Measurements from ENCODE around the gene PDE3A.

Gene PDE3A

GRCh38 chr12:20463913-20464524 lies 95.7 kb downstream of the PDE3A start:
- DNase-seq, result no peak

GRCh38 chr12:20469300-20469699 lies 101.0 kb downstream of the PDE3A start:
- DNase-seq, result no peak

DNA sequence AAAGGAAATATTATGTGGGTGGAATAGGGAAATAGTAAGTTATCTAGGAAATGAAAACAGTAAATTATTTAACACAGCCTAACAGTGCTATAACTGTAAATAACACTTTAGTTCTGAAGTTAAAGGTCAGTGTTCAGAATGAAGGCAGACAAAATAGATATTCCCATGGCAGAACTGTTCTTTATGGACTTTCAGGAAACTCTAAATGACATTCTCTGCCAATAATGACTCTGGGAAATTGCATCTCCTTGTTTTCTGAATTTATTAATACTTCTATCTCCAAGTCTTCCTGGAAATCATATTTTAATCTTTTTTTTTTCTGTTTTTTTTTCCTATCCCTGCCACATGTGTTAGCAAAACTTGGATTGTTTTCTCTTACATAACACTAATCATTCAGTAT lies 101.4 kb downstream of the PDE3A start:
- no peak for DNase-seq

DNA sequence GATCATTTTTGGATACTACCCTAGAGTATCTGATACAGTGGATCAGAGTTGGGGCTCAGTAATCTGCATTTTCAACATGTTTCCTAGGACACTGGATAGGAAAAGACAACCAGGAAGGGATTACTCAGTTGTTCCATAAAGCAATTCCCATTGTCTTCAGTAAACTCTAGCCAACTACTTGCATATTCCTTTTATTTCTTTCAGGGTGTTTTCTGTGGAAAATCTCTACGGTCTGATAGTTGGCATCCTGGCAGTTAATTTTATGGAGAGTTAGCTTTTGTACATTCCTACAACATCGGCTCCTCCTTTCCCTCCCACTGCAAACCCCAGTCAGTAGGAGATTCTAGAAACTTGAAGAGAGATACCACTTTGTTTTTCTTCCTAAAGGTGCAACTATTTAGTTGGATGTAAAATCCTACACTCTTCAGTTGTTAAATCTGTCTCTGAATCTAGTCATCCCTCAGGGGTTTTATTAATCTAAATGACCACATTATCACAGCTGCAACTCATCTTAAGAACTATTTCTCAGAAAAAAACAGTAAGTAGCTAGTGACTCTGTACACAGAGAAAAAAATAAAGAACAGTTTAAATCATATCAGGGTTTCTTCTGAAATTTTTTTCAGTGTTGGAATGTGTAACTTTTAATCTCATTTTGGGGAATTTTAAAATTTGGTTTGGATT lies 103.9 kb downstream of the PDE3A start:
- no peak for DNase-seq

GRCh38 chr12:20473133-20473532 lies 104.8 kb downstream of the PDE3A start:
- no peak for DNase-seq

- no peak for DNase-seq
Observed at GRCh38 chr12:20474016-20474415, 105.7 kb downstream of the PDE3A start.

DNA sequence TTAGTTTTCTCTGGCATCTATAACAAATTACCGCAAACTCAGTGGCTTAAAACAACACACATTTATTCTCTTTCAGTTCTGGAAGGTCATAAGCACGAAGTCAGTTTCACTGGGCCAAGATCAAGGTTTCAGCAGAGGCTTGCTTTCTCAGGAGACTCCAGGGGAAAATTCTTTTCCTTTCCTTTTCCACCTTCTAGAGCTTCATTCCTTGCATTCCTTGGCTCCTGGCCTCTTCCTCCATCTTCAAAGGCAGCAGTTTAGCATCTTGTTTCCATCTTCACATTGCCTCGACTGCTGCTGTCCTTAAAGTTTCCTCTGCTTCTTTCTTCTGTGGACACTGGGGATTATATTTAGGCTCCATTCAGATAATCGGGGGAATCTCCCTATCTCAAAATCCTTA lies 106.1 kb downstream of the PDE3A start:
- DNase-seq, result no peak

DNA sequence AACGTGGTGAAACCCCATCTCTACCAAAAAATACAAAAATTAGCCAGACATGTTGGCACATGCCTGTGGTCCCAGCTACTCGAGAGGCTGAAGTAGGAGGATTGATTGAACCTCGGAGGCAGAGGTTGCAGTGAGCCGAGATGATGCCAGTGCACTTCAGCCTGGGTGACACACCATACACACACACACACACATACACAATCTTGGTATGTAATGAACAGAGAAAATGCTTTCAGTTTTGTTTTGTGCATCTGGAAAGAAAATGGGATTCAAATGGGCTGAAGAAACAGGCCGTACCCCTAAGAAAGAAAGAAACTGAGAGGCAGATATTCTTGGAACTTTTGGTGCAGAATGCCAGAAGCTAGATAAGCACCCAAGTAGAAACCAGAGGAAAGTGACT lies 107.2 kb downstream of the PDE3A start:
- DNase-seq, result no peak

GRCh38 chr12:20476551-20476950 lies 108.2 kb downstream of the PDE3A start:
- no peak for DNase-seq

DNA sequence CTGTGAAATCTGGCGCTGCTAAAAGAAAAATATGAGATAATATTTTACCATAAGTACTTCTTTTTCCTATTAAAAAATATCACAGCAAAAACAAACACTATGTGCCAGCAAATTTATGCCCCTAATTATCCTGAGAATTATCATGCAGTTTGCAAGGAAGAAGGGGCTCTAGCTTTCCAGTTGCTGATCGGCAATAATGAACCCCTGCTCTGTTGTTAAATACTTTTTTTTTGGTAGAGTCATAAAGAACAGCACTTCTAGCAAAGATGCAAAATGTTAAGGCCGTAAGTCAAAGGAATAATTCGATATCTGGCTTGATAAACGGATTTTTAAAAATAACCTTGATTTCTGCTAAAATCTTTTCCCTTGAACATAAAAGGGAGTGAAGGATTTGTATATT lies 108.9 kb downstream of the PDE3A start:
- DNase-seq, result no peak

GRCh38 chr12:20477672-20478071 lies 109.3 kb downstream of the PDE3A start:
- DNase-seq, result no peak

- no peak for DNase-seq
Observed at GRCh38 chr12:20482491-20483054, 114.2 kb downstream of the PDE3A start.

- no peak for DNase-seq
Observed at GRCh38 chr12:20483776-20484175, 115.4 kb downstream of the PDE3A start.

GRCh38 chr12:20486233-20486632 lies 117.9 kb downstream of the PDE3A start:
- DNase-seq, result no peak

DNA sequence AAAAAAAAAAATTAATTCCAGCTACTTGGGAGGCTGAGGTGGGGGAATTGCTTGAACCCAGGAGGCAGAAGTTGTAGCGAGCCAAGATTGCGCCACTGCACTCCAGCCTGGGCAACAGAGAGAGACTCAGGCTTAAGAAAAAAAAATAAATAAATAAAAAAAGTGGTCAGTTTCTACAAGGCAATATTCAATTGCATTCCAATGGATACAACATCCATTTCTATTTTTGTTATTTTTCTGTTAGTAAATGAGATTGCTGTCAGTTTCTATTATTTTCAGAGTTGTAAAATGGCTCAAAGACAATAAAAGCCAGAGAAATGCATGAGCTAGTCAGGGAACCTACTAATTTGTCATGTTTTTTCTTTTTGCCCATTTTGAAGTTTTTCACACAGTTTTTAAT lies 119.2 kb downstream of the PDE3A start:
- DNase-seq, result no peak

GRCh38 chr12:20489645-20490044 lies 121.3 kb downstream of the PDE3A start:
- no peak for DNase-seq

DNA sequence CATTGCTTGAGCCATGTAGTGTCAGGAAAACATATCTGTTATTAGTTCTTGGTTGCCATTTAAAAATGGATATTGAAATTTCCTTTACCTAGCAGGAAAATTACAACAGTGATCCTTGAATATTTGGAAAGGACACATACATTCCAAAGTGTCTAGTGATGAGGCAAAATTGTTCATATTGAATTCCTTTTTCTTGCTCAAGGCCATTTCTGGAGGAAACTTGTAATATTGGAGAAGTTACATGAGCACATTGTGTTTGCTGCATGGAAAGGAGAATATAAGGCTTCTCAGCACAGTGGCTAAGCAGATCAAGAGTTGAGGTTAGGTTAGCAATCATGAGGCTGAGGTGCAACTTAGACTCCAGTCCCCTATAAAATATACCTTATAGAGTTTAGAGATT lies 121.9 kb downstream of the PDE3A start:
- no peak for DNase-seq

GRCh38 chr12:20491290-20491689 lies 123.0 kb downstream of the PDE3A start:
- DNase-seq, result no peak

DNA sequence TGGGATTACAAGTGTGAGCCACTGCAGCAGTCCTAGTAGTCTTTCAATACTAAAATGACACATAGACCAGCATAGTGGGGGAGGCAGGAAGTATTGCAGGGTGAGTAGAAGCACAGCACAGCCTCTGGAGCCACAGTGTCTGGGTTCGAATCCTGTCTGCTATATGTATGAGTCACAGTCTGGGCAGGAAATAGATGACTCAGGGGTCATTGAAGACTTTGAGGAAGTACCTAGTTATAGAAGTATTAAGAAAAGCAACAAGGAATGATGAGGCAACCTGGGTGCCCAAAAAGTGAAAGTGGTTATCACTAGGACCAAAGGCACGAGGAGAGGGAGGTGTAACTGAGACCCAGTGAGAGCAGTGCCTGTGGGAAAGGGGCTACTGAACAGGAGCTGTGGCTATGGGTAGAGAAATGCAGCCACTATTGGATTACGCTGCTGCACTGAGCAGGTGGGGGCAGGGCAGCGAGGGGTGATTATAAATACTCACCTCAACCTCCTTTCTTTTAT lies 124.0 kb downstream of the PDE3A start:
- DNase-seq, result no peak

DNA sequence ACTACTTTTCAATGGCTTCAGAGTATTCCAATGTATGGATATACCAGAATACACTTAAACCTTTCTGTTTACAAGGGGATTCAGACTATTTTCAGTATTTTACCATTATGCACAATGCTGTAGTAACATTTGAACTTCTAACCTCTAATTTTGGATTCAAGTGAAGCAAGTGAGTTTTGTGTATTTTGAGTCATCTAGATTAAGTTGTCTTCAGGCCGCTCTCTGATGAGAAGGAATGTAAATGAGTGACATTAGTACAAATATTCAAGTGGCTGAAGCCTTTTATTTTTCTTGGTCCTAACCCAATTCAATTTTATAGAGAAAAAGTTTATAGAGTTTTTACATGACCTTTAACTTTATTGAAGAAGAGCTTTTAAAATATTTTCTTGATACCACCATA lies 125.6 kb downstream of the PDE3A start:
- no peak for DNase-seq

- no peak for DNase-seq
Observed at GRCh38 chr12:20494851-20495250, 126.5 kb downstream of the PDE3A start.

DNA sequence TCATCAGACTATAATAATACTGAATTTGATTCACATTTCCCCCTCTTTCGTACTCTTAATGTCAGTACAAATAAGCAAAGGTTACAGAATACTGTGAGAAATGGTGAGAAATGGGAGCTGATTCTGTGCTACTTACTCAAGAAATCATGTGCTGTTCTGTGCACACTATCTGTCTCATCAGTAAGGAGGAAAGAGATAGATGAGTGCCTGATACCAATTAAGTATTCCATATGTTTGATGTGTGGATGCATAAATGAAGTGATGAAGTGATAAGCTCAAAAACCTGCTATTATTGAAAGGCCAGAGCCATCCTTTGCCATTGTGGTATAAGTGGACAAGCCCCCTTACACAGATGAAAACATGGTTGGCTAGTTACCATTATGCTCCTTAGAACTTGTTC lies 127.7 kb downstream of the PDE3A start:
- no peak for DNase-seq

DNA sequence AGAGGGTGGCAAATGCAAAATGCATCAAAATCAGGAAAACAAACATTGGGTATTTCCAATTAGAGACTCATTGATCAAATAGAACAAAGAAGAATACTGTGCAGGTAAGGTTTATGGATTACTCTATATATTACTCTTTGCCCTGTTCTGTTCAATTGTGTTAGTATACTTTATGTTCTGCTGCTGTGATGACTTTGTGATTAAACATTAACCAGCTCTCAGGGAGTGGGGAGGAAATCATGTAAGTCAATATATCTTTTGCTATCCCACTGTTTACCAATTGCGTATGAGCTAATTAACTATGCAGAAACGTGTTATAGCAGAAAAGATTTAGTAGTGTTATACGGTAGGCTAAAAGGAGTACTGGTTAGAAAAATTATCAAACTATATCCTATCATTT lies 129.4 kb downstream of the PDE3A start:
- DNase-seq, result no peak

- DNase-seq, result no peak
Observed at GRCh38 chr12:20501958-20502357, 133.6 kb downstream of the PDE3A start.

DNA sequence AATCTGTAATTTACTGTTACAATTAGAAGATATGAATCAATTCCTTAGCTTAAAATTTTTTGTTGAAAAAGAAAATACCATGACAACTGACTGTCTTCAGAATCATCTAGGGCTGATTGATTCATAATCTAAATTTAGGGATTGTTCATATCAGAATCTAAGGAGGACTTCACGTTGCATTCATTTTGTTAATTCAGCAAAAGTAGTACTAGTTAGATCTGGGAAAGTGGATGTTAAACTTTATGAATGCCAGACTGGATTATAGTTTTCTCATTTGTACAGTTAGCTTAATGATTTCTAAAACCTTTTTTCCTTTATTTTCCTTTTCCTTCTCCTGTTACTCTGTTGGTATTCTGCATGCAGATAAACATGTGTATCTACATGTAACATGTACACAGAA lies 135.5 kb downstream of the PDE3A start:
- DNase-seq, result no peak

Data from NCI-H226 (cell line).